Fibroblast of skin of left biceps (primary cell): Measurements from ENCODE around the gene ANO3.

Experiments used
- DNase-seq, 2 experiments: peaks; one replicate each; pipeline ENCODE4 v3.0.0-alpha.2; 2013; ENCODE audit warnings: low read depth in 2 of 2

ANO3 gene

GRCh38 chr11:26493616-26494015 is 161.7 kb downstream of the ANO3 start:
- no peak for DNase-seq

- DNase-seq, result no peak
These were observed 175.3 kb downstream of the ANO3 start for GRCh38 chr11:26507229-26507628.

- no peak for DNase-seq
These were observed 178.2 kb downstream of the ANO3 start for GRCh38 chr11:26510164-26510563.

- no peak for DNase-seq
These were observed 178.8 kb downstream of the ANO3 start for GRCh38 chr11:26510756-26511155.

GRCh38 chr11:26512196-26512595 is 180.3 kb downstream of the ANO3 start:
- no peak for DNase-seq

- no peak for DNase-seq
These were observed 187.5 kb downstream of the ANO3 start for GRCh38 chr11:26519469-26519868.

GRCh38 chr11:26522912-26523610 is 191.1 kb downstream of the ANO3 start:
- DNase-seq, result no peak

GRCh38 chr11:26527685-26528084 is 195.8 kb downstream of the ANO3 start:
- no peak for DNase-seq

- no peak for DNase-seq
These were observed 205.4 kb downstream of the ANO3 start for GRCh38 chr11:26537341-26537740.

GRCh38 chr11:26539517-26539916 is 207.6 kb downstream of the ANO3 start:
- DNase-seq, result no peak

- no peak for DNase-seq
These were observed 209.9 kb downstream of the ANO3 start for GRCh38 chr11:26541870-26542269.

- no peak for DNase-seq
These were observed 217.2 kb downstream of the ANO3 start for GRCh38 chr11:26549176-26549575.

GRCh38 chr11:26550022-26550421 is 218.1 kb downstream of the ANO3 start:
- DNase-seq, result no peak

GRCh38 chr11:26551186-26551801 is 219.4 kb downstream of the ANO3 start:
- DNase-seq, result peak in 1 of 2 experiments; percentile 3

- DNase-seq, result no peak
These were observed 221.3 kb downstream of the ANO3 start for GRCh38 chr11:26553182-26553581.

GRCh38 chr11:26554455-26554854 is 222.5 kb downstream of the ANO3 start:
- DNase-seq, result no peak

- no peak for DNase-seq
These were observed 224.7 kb downstream of the ANO3 start for GRCh38 chr11:26556582-26556981.

- no peak for DNase-seq
These were observed 225.7 kb downstream of the ANO3 start for GRCh38 chr11:26557666-26558065.

- no peak for DNase-seq
These were observed 226.3 kb downstream of the ANO3 start for GRCh38 chr11:26558190-26558589.

GRCh38 chr11:26569646-26570045 is 237.7 kb downstream of the ANO3 start:
- no peak for DNase-seq

GRCh38 chr11:26571861-26572654 is 240.1 kb downstream of the ANO3 start, which contains the start of gene MUC15:
Gene MUC15 (minus strand): TSS chr11:26572263. CDS start chr11:26567094, 5,169 bp downstream.
- no peak for DNase-seq

- DNase-seq, result no peak
These were observed 241.0 kb downstream of the ANO3 start for GRCh38 chr11:26572770-26573402.
